GM12878 (cell line): ENCODE measurements around the gene LARP1B. TPM values are rescaled to one million over a fixed set of nuclear protein-coding genes. Genes with fewer than 3 reads are reported as not detected.

Source experiments
- ATAC-seq: fragments of 200-7000 bp; cut with Tn5 transposase; 3 replicates; pipeline ENCODE4 v1.9.1; 2020; ENCODE audit warnings: mild to moderate bottlenecking, moderate library complexity
- BruUV-seq: library from RNA; stranded (reverse); fragments of 400-500 nt; replicated peaks from 2 replicates; lab custom pipeline; 2021; lab: Mats Ljungman, UMichigan
- CTCF ChIA-PET: fragments of 300-600 bp; sonication (Branson Sonifier 250); formaldehyde crosslinking; extraction: SDS; loops from one replicate; lab custom pipeline; 2021; ENCODE audit warnings: inconsistent platforms; lab: Yijun Ruan, JAX
- POLR2A ChIA-PET: fragments of 350-600 bp; formaldehyde crosslinking; extraction: SDS; loops from one replicate; lab custom pipeline; 2021; ENCODE audit warnings: inconsistent platforms; lab: Charles Lee
- RAD21 ChIA-PET: fragments of 300-600 bp; sonication (Branson Sonifier 250); formaldehyde crosslinking; loops from one replicate; lab custom pipeline; 2023; ENCODE audit warnings: antibody characterized with exemption; ENCODE audit not compliant: unreplicated experiment; lab: Charles Lee
- SMC1A ChIA-PET: fragments of 300-600 bp; sonication (Branson Sonifier 250); formaldehyde crosslinking; loops from one replicate; lab custom pipeline; 2023; ENCODE audit not compliant: unreplicated experiment, uncharacterized antibody; lab: Charles Lee
- DNase-seq: peaks from one replicate; pipeline ENCODE4 v3.0.0-alpha.2; 2011; ENCODE audit warnings: low read depth, low spot score
- FAIRE-seq: peaks from 3 replicates; lab custom pipeline; 2011; peaks lifted over from hg19 to GRCh38; lab: Jason Lieb, UNC
- H2AFZ ChIP-seq: 2 replicates; pipeline ENCODE4 v1.6.0; 2011; ENCODE audit warnings: low read depth, low read length, control low read depth; ENCODE audit not compliant: control insufficient read depth
- H3K27ac ChIP-seq: 2 replicates; pipeline ENCODE4 v1.5.1; 2011; ENCODE audit warnings: control low read depth; ENCODE audit not compliant: control insufficient read depth, insufficient read depth
- H3K27me3 ChIP-seq, 2 experiments: replicated peaks in 1 of 2; 2 replicates each; pipeline versions ENCODE4 v1.6.0 to v1.6.1; 2011; ENCODE audit warnings: low read length in 1 of 2; ENCODE audit not compliant: control insufficient read depth in 2 of 2, insufficient read depth in 2 of 2
- H3K36me3 ChIP-seq, 2 experiments: 2 replicates each; pipeline ENCODE4 v1.5.1; 2011; ENCODE audit warnings: low read length in 1 of 2; ENCODE audit not compliant: control insufficient read depth in 2 of 2, insufficient read depth in 2 of 2
- H3K4me1 ChIP-seq: 2 replicates; pipeline ENCODE4 v1.6.1; 2011; ENCODE audit warnings: mild to moderate bottlenecking, low read length, moderate library complexity, mixed read lengths; ENCODE audit not compliant: control insufficient read depth, insufficient read depth
- H3K4me2 ChIP-seq: 2 replicates; pipeline ENCODE4 v1.6.0; 2011; ENCODE audit warnings: control low read depth; ENCODE audit not compliant: control insufficient read depth, insufficient read depth
- H3K4me3 ChIP-seq: fragments of 200-600 bp; sonication (generic); 2 replicates; pipeline ENCODE4 v1.5.1; 2016
- H3K79me2 ChIP-seq: 2 replicates; pipeline ENCODE4 v1.6.0; 2011; ENCODE audit warnings: low read length; ENCODE audit not compliant: control insufficient read depth, insufficient read depth
- H3K9ac ChIP-seq: 2 replicates; pipeline ENCODE4 v1.8.0; 2011; ENCODE audit warnings: low read length, control low read depth, mixed read lengths; ENCODE audit not compliant: control insufficient read depth, insufficient read depth
- H3K9me3 ChIP-seq: replicated peaks from 3 replicates; pipeline ENCODE4 v1.5.1; 2011; ENCODE audit warnings: mild to moderate bottlenecking, low read length; ENCODE audit not compliant: control insufficient read depth, insufficient read depth
- H4K20me1 ChIP-seq: 2 replicates; pipeline ENCODE4 v1.6.0; 2011; ENCODE audit not compliant: control insufficient read depth, insufficient read depth
- ATF7 ChIP-seq: fragments of 450-650 bp; IDR thresholded peaks from 2 replicates; pipeline ENCODE4 v1.6.1; 2016; ENCODE audit warnings: low read depth, mild to moderate bottlenecking
- BCL11A ChIP-seq: IDR thresholded peaks from 2 replicates; pipeline ENCODE4 v1.6.1; 2011; ENCODE audit warnings: low read depth, low read length
- EP300 ChIP-seq, 2 experiments: fragments of 150-350 bp in 1 of 2; IDR thresholded peaks; 2 replicates each; pipeline ENCODE4 v1.6.1; 2011 to 2012; ENCODE audit warnings: low read depth in 2 of 2, low read length in 2 of 2, borderline replicate concordance in 1 of 2, improper control_type of control experiment in 1 of 2, inconsistent platforms in 1 of 2; ENCODE audit not compliant: control insufficient read depth in 1 of 2
- HCFC1 ChIP-seq: fragments of 150-350 bp; IDR thresholded peaks from 2 replicates; pipeline ENCODE4 v1.6.1; 2014; ENCODE audit warnings: low read length
- IKZF2 ChIP-seq, 2 experiments: fragments of 450-650 bp; IDR thresholded peaks; 2 replicates each; pipeline ENCODE4 v1.6.1; 2017; ENCODE audit warnings: mild to moderate bottlenecking in 2 of 2, moderate library complexity in 2 of 2
- POLR2A ChIP-seq: IDR thresholded peaks from 2 replicates; pipeline ENCODE4 v1.6.1; 2011; ENCODE audit warnings: low read depth, mild to moderate bottlenecking, low read length
- RCOR1 ChIP-seq: conservative IDR thresholded peaks from 2 replicates; pipeline ENCODE4 v1.6.1; 2012; ENCODE audit warnings: low read depth, low read length, improper control_type of control experiment
- SMAD5 ChIP-seq: IDR thresholded peaks from 2 replicates; pipeline ENCODE4 v1.6.1; 2016; ENCODE audit warnings: antibody characterized with exemption, low read depth
- SMARCA5 ChIP-seq: fragments of 450-650 bp; IDR thresholded peaks from 2 replicates; pipeline ENCODE4 v1.6.1; 2017; ENCODE audit warnings: mild to moderate bottlenecking
- ZNF207 ChIP-seq: fragments of 450-650 bp; IDR thresholded peaks from 2 replicates; pipeline ENCODE4 v1.6.1; 2014; ENCODE audit warnings: antibody characterized with exemption, mild to moderate bottlenecking, borderline replicate concordance
- WGBS: methylation state at CpG from one replicate; pipeline ENCODE4 v1.1.6; 2016; ENCODE audit warnings: low lambda C conversion rate; ENCODE audit not compliant: insufficient replicate concordance, insufficient coverage; ENCODE audit errors: missing lambda C conversion rate; 5-methylcytosine and 5-hydroxymethylcytosine counted together
- in situ Hi-C: fragments of 300-500 bp; cut with MboI; formaldehyde crosslinking; loops from 9 replicates; pipeline ENCODE4 v1.14.3; 2018; ENCODE audit warnings: mixed read lengths
- intact Hi-C: fragments of 100-400 bp; cut with micrococcal nuclease; formaldehyde crosslinking; loops from one replicate; pipeline ENCODE4 v1.14.2; 2022; ENCODE audit not compliant: unreplicated experiment
- polyA plus RNA-seq, 11 experiments: library from polyadenylated mRNA; depleted of rRNA in 4 of 11; unstranded in 6 of 11; stranded (reverse) in 5 of 11; fragments of >200 nt; fragmentation: Nextera tagmentation in 4 of 11; fragmentation: Illumina TruSeq in 1 of 11; extraction: Ambion mirVana in 4 of 11; extraction: Trizol in 1 of 11; gene quantifications; 1 replicate in 1 of 11; 2 replicates in 10 of 11; pipeline versions ENCODE4 v1.2.1 to v1.2.3, GENCODE V29; 2011 to 2016; ENCODE audit warnings: inconsistent platforms in 2 of 11, missing spikeins in 2 of 11, low read depth in 1 of 11
- total RNA-seq, 4 experiments: library from RNA; depleted of rRNA in 3 of 4; stranded (reverse); fragments of >200 nt in 3 of 4; fragmentation: Illumina TruSeq in 1 of 4; extraction: Trizol in 1 of 4; gene quantifications; 2 replicates each; pipeline versions ENCODE4 v1.2.1 to v1.2.3, GENCODE V29; 2013 to 2021

Gene LARP1B
- total and polyA plus RNA-seq, 10 of the 15 experiments (the other 5 are each of a cell fraction or from before 2014, with no cell fraction given): 9.2 to 30.9 (median 14.7) TPM

DNA sequence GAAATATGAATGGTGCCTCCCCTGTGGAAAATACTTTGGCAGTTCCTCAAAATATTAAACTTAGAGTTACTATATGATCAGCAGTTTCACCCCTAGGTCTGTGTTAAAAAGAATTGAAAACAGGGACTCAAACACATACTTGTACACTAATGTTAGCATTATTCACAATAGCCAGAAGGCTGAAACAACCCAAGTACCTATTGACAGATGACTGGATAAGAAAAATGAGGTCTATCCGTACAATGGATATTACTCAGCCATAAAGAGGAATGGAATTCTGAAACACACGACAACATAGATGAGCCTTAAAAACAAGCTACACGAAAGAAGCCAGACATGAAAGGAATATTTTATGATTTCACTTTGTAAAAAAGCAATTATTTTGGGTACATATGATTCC lies 171.6 kb downstream of the LARP1B start:
- SMC1A ChIA-PET: interaction anchor here (0.8 to 1.2 kb wide), 2 partner anchors 21 to 323 kb away, joined by 3 read pairs; no protein-coding TSS in a partner anchor
- intact Hi-C loops: no loop called here
- no peak overlapping the region for H2AFZ ChIP-seq
- in situ Hi-C loops: no loop called here
- no peaks in the 10 kb centered on the region for H3K27me3 ChIP-seq
- no peak overlapping the region for H3K4me2 ChIP-seq
- no peaks in the 10 kb centered on the region for H3K79me2 ChIP-seq
- H3K36me3 ChIP-seq: no peaks in the 10 kb centered on the region
- DNase-seq: no peak
- RAD21 ChIA-PET: no interaction called here
- no peaks in the 10 kb centered on the region for H3K9me3 ChIP-seq
- POLR2A ChIA-PET: no interaction called here
- no peak for FAIRE-seq
- H4K20me1 ChIP-seq: no peaks in the 10 kb centered on the region
- BruUV-seq: no TSS peak
- no peak overlapping the region for H3K27ac ChIP-seq
- H3K4me3 ChIP-seq: no peak overlapping the region
- no peaks in the 10 kb centered on the region for H3K4me1 ChIP-seq
- 83% methylated on average over 3 of the region's 3 CpGs for WGBS
- TF ChIP-seq ATF7 (no peak), RCOR1 (no peak), POLR2A (no peak), BCL11A (no peak), EP300 (IDR thresholded peaks at IDR 0.05; ENCODE audit: borderline replicate concordance in 1 of 2, control insufficient read depth in 1 of 2, low read depth in 2 of 2, low read length in 2 of 2) (no peak)
- no peak overlapping the region for H3K9ac ChIP-seq
- no peak for ATAC-seq
- CTCF ChIA-PET: interaction anchor here (1.1 kb wide), 1 partner anchor 9 kb away, joined by 4 read pairs; no protein-coding TSS in a partner anchor

DNA sequence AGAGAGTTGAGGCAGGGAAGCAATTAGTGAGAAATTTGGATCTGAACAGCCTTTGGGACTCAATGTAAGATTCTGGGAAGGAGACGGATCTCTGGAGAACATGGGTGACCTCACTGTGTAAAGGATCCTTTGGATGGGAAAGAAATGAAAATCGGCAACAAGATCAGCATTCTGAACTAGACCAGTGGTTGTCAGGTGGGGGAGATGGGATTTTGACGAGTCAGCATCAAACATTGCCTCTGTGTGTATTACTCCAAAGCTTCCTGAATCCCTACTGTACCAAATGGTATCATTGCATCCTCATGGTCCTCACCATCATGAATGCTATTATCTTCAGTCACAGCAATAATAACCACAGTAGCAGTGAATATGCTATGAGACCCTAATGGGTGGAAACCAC lies 173.7 kb downstream of the LARP1B start:
- SMC1A ChIA-PET: no interaction called here
- intact Hi-C loops (no loop called here), in situ Hi-C loops (no loop called here)
- WGBS: 92% methylated on average over 3 of the region's 3 CpGs
- BruUV-seq: no TSS peak
- RAD21 ChIA-PET: no interaction called here
- CTCF ChIA-PET: interaction anchor here (1.6 kb wide), 1 partner anchor 9 kb away, joined by 5 read pairs; no protein-coding TSS in a partner anchor
- H3K4me2 ChIP-seq: no peak overlapping the region
- TF ChIP-seq SMAD5 (no peak), HCFC1 (no peak), SMARCA5 (no peak), ZNF207 (no peak), IKZF2 (IDR thresholded peaks at IDR 0.05) (no peak)
- TF ChIP-seq, all 136 proteins: peak for 0
- Histone ChIP-seq H3K27ac (no peak overlapping the region), H3K36me3 (no peaks in the 10 kb centered on the region), H3K4me1 (no peaks in the 10 kb centered on the region), H3K9ac (no peak overlapping the region), H3K79me2 (no peaks in the 10 kb centered on the region), H3K9me3 (no peaks in the 10 kb centered on the region), H2AFZ (no peak overlapping the region), H3K4me3 (no peak overlapping the region), H4K20me1 (no peaks in the 10 kb centered on the region), H3K27me3 (no peaks in the 10 kb centered on the region)
- ATAC-seq (no peak), FAIRE-seq (no peak), DNase-seq (no peak)
- POLR2A ChIA-PET: no interaction called here
